Natural killer cell (primary cell): ENCODE results near the gene TRMT13. TPM values are rescaled to one million over a fixed set of nuclear protein-coding genes. Genes with fewer than 3 reads are reported as not detected.

Experiments
- ATAC-seq, 3 donors: fragments of 150-1000 bp in 2 of 3; fragments of 200-7000 bp in 1 of 3; cut with Tn5 transposase; 1 replicate in 1 of 3; 2 replicates in 2 of 3; pipeline ENCODE4 v1.10.0; 2021; ENCODE audit warnings: mild to moderate bottlenecking in 2 of 3, moderate library complexity in 2 of 3
- DNase-seq, 2 donors: peaks; one replicate each; pipeline versions ENCODE4 v3.0.0 to v3.0.0-alpha.2; 2013 to 2021; ENCODE audit warnings: mixed read lengths in 1 of 2
- H3K27ac ChIP-seq: one replicate; pipeline ENCODE4 v1.5.1; 2013; ENCODE audit warnings: mild to moderate bottlenecking, low read length
- H3K27me3 ChIP-seq: one replicate; pipeline ENCODE4 v1.6.1; 2013; ENCODE audit warnings: low read length; ENCODE audit not compliant: control insufficient read depth, insufficient read depth
- H3K36me3 ChIP-seq: one replicate; pipeline ENCODE4 v1.6.1; 2013; ENCODE audit warnings: low read length; ENCODE audit not compliant: control insufficient read depth, insufficient read depth
- H3K4me1 ChIP-seq: one replicate; pipeline ENCODE4 v1.6.1; 2013; ENCODE audit warnings: low read length; ENCODE audit not compliant: control insufficient read depth, insufficient read depth
- H3K4me3 ChIP-seq: one replicate; pipeline ENCODE4 v1.5.1; 2013; ENCODE audit warnings: low read length
- H3K9me3 ChIP-seq: one replicate; pipeline ENCODE4 v1.6.1; 2013; ENCODE audit warnings: low read length; ENCODE audit not compliant: control insufficient read depth, insufficient read depth
- H3K27ac Mint-ChIP-seq, 2 donors: one replicate each; pipeline ENCODE4 v1.8.0; 2022; ENCODE audit warnings: mild to moderate bottlenecking in 2 of 2, mixed read lengths in 2 of 2, moderate library complexity in 1 of 2
- H3K27me3 Mint-ChIP-seq, 2 donors: one replicate each; pipeline ENCODE4 v1.8.0; 2022; ENCODE audit warnings: low read depth in 2 of 2, mixed read lengths in 2 of 2
- H3K36me3 Mint-ChIP-seq: one replicate; pipeline ENCODE4 v1.8.0; 2022; ENCODE audit warnings: mixed read lengths
- H3K4me1 Mint-ChIP-seq, 2 donors: one replicate each; pipeline ENCODE4 v1.8.0; 2022; ENCODE audit warnings: mixed read lengths in 2 of 2
- H3K4me3 Mint-ChIP-seq: one replicate; pipeline ENCODE4 v1.8.0; 2022; ENCODE audit warnings: mild to moderate bottlenecking, moderate library complexity, mixed read lengths
- H3K9me3 Mint-ChIP-seq, 2 donors: one replicate each; pipeline ENCODE4 v1.8.0; 2022; ENCODE audit warnings: mixed read lengths in 2 of 2
- WGBS: methylation state at CpG from one replicate; pipeline ENCODE4 v1.1.7; 2013; ENCODE audit warnings: missing lambda C conversion rate; ENCODE audit not compliant: insufficient coverage; 5-methylcytosine and 5-hydroxymethylcytosine counted together
- intact Hi-C: fragments of 100-400 bp; cut with micrococcal nuclease; formaldehyde crosslinking; loops from one replicate; pipeline ENCODE4 v1.14.2; 2022
- total RNA-seq, 4 donors: library from RNA; stranded (reverse); fragments of 120-200 nt in 1 of 4; gene quantifications; one replicate each; pipeline versions ENCODE4 v1.2.3 to v1.2.4, GENCODE V29; 2013 to 2022
- TF ChIP-seq, protein P1 (sequence below): fragments of 200-600 bp; IDR thresholded peaks from one replicate; pipeline ENCODE4 v1.8.0; 2022; ENCODE audit warnings: antibody characterized with exemption

The TRMT13 gene
- total RNA-seq, 3 donors from 2014 or later (not counting 1 experiment from before 2014, with no cell fraction given), result 12.7 to 22.3 (median 13.4) TPM

DNA sequence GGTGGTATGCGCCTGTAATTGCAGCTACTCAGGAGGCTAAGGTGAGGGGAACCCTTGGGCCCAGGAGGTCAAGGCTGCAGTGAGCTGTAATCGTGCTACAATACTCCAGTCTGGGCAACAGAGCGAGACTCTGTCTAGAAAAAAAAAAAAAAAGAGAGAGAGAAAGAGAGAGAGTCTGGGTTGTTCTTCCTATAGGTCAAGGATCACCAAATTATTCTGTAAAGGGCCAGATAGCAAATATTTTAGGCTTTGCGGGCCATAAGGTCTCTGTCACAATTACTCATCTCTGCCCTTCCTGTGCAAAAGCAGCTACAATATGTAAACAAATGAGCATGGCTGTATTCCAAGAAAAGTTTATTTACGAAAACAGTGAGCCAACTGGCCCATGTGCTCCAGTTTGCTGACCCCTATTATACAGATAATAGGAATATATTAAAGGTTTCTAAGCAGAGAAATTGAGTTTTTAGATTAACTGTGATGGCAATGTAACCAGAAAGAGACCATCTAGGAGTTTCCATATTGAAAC lies 2.3 kb upstream of the TRMT13 start:
- peaks cover 21 to 32% of the 10 kb centered on the region in 2 donors for H3K4me1 Mint-ChIP-seq
- H3K27ac Mint-ChIP-seq, result no peak overlapping the region
- no peak overlapping the region for H3K4me3 Mint-ChIP-seq
- Histone ChIP-seq H3K9me3 (no peaks in the 10 kb centered on the region), H3K4me3 (no peak overlapping the region), H3K4me1 (peaks cover 10% of the 10 kb centered on the region), H3K27ac (no peak overlapping the region), H3K27me3 (no peaks in the 10 kb centered on the region), H3K36me3 (no peaks in the 10 kb centered on the region)
- WGBS, result 94% methylated on average over 5 of the region's 5 CpGs
- DNase-seq (no peak), ATAC-seq (no peak)
- H3K27me3 Mint-ChIP-seq, result no peaks in the 10 kb centered on the region
- TF ChIP-seq, protein P1, sequence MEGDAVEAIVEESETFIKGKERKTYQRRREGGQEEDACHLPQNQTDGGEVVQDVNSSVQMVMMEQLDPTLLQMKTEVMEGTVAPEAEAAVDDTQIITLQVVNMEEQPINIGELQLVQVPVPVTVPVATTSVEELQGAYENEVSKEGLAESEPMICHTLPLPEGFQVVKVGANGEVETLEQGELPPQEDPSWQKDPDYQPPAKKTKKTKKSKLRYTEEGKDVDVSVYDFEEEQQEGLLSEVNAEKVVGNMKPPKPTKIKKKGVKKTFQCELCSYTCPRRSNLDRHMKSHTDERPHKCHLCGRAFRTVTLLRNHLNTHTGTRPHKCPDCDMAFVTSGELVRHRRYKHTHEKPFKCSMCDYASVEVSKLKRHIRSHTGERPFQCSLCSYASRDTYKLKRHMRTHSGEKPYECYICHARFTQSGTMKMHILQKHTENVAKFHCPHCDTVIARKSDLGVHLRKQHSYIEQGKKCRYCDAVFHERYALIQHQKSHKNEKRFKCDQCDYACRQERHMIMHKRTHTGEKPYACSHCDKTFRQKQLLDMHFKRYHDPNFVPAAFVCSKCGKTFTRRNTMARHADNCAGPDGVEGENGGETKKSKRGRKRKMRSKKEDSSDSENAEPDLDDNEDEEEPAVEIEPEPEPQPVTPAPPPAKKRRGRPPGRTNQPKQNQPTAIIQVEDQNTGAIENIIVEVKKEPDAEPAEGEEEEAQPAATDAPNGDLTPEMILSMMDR, result no peak
- intact Hi-C loops, result loop anchor here (5.0 kb wide), 3 partner anchors 158 to 278 kb away; partner anchors contain the start of genes AGL and CDC14A
- H3K36me3 Mint-ChIP-seq, result no peaks in the 10 kb centered on the region
- no peaks in the 10 kb centered on the region for H3K9me3 Mint-ChIP-seq

GRCh38 chr1:100131623-100132022 lies 1.3 kb upstream of the TRMT13 start:
- ATAC-seq, result no peak
- H3K27me3 ChIP-seq, result no peaks in the 10 kb centered on the region
- H3K4me3 ChIP-seq, result no peak overlapping the region
- H3K36me3 Mint-ChIP-seq, result no peaks in the 10 kb centered on the region
- no peaks in the 10 kb centered on the region for H3K9me3 Mint-ChIP-seq
- H3K4me1 Mint-ChIP-seq, result peaks cover 21 to 32% of the 10 kb centered on the region in 2 donors
- intact Hi-C loops, result loop anchor here (2.0 to 5.0 kb wide), 7 partner anchors 93 to 765 kb away; partner anchors contain the start of genes AGL, CDC14A, DBT and RTCA
- 98% methylated on average over 5 of the region's 8 CpGs for WGBS
- H3K4me1 ChIP-seq, result peaks cover 10% of the 10 kb centered on the region
- H3K4me3 Mint-ChIP-seq, result peak overlapping the region; percentile 97
- no peak for DNase-seq
- no peaks in the 10 kb centered on the region for H3K9me3 ChIP-seq
- TF ChIP-seq, protein P1, result no peak
- no peak overlapping the region for H3K27ac ChIP-seq
- H3K27me3 Mint-ChIP-seq, result no peaks in the 10 kb centered on the region
- H3K36me3 ChIP-seq, result peaks cover 4% of the 10 kb centered on the region
- peak overlapping the region in 1 of 2 donors; percentile 93 for H3K27ac Mint-ChIP-seq

- peaks cover 21 to 27% of the 10 kb centered on the region in 2 donors for H3K4me1 Mint-ChIP-seq
- intact Hi-C loops, result loop anchor here (5.0 kb wide), 3 partner anchors 163 to 283 kb away; partner anchors contain the start of genes AGL and CDC14A
- Histone ChIP-seq H3K4me3 (no peak overlapping the region), H3K27me3 (no peaks in the 10 kb centered on the region), H3K9me3 (no peaks in the 10 kb centered on the region), H3K27ac (no peak overlapping the region), H3K36me3 (peaks cover 36% of the 10 kb centered on the region), H3K4me1 (peaks cover 10% of the 10 kb centered on the region)
- WGBS, result 76% methylated on average over 3 of the region's 3 CpGs
- ATAC-seq, result no peak
- TF ChIP-seq, protein P1, result no peak
- DNase-seq, result no peak
- H3K4me3 Mint-ChIP-seq, result peak overlapping the region; percentile 37
- H3K27ac Mint-ChIP-seq, result no peak overlapping the region
- H3K9me3 Mint-ChIP-seq, result no peaks in the 10 kb centered on the region
- H3K36me3 Mint-ChIP-seq, result peaks cover 12% of the 10 kb centered on the region
- H3K27me3 Mint-ChIP-seq, result no peaks in the 10 kb centered on the region
These were observed 1.9 kb downstream of the TRMT13 start for GRCh38 chr1:100134872-100135271.

DNA sequence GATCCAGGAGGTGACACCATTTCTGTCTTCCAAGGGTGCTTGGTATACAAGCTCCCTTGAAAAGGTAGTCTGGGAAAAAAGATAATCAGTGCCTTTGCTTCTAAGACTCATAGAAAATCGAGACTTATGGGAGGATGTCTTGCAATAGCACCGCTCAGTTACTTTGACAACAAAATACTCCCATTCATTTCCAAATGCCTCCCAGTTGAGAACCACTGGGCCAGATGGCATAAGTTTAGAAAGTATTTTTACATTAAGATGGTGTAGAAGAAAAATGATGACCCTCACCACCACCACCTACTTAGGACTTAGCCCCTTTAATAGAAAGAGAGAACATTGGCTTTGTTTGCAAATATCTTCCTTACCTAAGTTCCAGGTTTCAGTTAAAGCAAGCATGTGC lies 4.6 kb downstream of the TRMT13 start:
- no peak overlapping the region for H3K27ac Mint-ChIP-seq
- intact Hi-C loops, result no loop called here
- H3K36me3 Mint-ChIP-seq, result peaks cover 31% of the 10 kb centered on the region

More for the DNA sequence above, 4.6 kb downstream of the TRMT13 start:
- H3K27me3 Mint-ChIP-seq, result no peaks in the 10 kb centered on the region
- Histone ChIP-seq H3K9me3 (no peaks in the 10 kb centered on the region), H3K27ac (no peak overlapping the region), H3K27me3 (no peaks in the 10 kb centered on the region), H3K4me1 (peaks cover 5% of the 10 kb centered on the region), H3K4me3 (no peak overlapping the region), H3K36me3 (peaks cover 62% of the 10 kb centered on the region)
- DNase-seq (no peak), ATAC-seq (no peak)
- TF ChIP-seq, protein P1, result no peak
- no peaks in the 10 kb centered on the region for H3K9me3 Mint-ChIP-seq
- peaks cover 9 to 26% of the 10 kb centered on the region in 2 donors for H3K4me1 Mint-ChIP-seq
- H3K4me3 Mint-ChIP-seq, result no peak overlapping the region
- no CpG with 5 or more reads among the region's 2 CpGs for WGBS
